Thyroid gland (tissue), 4 donors: ENCODE data around the gene GRIPAP1.

ENCODE experiments used
- CTCF ChIP-seq, 6 experiments: fragments of 200-600 bp in 3 of 6; fragments of 450-650 bp in 3 of 6; sonication (generic) in 3 of 6; IDR thresholded peaks; one replicate each; pipeline ENCODE4 v1.5.1; 2016 to 2019; ENCODE audit warnings: antibody characterized with exemption in 6 of 6, mild to moderate bottlenecking in 2 of 6, inconsistent platforms in 1 of 6, moderate library complexity in 1 of 6
- POLR2A ChIP-seq, 2 donors: fragments of 450-650 bp; IDR thresholded peaks; one replicate each; pipeline ENCODE4 v1.6.1; 2017; ENCODE audit warnings: antibody characterized with exemption in 2 of 2, mild to moderate bottlenecking in 2 of 2, moderate library complexity in 1 of 2

- TF ChIP-seq CTCF (IDR thresholded peaks at IDR 0.05) (peak in 4 of 6 experiments; percentile 14 to 44 (median 26)), POLR2A (IDR thresholded peaks at IDR 0.05) (no peak)
These were observed 29.6 kb downstream of the GRIPAP1 start for GRCh38 chrX:48972220-48973164.
